Activated T-cell treated with anti-CD3 and anti-CD28 coated beads for 24 hours (primary cell): Measurements from ENCODE around the gene NEK7.

Source experiments
- DNase-seq: peaks from one replicate; pipeline ENCODE4 v3.0.0-alpha.2; 2020; ENCODE audit warnings: low read depth

Gene NEK7

DNA sequence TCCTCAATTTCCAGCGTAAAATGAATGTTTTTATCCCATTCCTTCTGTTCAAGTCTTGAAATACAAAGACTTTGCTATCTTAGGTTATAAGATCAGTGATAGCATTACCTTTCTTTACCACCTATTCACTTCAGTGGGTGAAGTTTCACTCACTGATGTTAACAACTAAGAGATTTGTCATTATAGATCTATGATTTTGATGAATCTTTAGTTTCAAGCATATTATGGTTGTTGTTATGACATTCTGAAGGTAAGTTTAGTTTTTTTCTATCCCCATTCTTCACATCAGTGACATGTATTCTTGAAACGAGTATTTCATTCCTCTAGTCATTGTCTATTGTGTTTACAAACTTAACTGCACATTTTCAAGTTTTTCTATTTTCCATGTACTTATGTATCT lies 201.1 kb downstream of the NEK7 start:
- no peak for DNase-seq

DNA sequence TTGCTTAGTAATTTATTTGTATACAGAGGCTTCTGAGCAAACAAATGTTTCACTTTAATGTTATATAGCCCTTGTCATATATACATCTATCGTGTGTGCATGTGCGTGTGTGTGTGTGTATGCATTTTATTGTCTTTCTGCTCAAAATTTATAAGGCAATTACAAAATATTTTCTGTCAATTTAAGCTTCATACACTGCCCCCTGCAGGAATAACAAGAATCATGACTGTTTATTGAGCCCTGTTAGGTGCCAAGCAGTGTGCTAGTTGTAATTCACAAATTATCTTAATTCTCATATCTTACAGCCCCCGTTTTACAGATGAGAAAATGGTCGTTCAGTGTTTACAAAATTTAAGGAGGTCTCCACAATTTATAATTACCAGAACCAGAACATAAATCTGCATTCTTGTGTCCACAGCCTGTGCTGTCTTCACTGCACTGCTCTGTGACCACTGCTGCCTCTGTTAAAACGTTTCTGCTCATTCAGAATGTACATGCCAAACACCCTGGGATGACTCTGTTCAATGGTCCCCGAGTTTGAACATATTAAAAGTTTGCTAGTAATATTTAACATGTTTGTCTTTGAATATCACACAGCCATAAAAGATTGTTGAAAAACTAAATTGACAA lies 202.3 kb downstream of the NEK7 start:
- DNase-seq = no peak

DNA sequence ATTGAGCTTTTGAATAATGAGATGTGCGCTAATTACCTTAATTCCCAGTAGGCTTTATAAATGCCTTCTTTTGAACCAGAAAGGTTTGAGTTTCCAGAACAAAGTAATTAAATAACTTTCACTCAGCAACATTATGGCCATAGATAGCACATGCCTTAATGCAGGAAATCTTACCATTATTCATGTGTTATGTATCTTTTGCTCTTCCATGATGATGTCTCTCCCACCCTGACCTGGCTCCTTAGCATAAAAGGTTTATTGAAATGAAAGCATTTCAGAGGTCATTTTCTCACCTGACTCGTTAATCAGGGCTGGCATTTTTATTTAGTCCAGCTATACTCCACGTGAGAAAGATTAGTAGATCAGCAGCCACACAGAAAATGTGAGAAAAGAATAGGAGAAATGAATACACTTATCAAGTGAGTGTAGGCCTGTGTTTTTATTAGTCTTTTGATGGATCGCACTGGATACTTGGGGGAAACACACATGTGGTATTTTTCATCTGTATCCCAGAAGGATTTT lies 203.5 kb downstream of the NEK7 start:
- no peak for DNase-seq

DNA sequence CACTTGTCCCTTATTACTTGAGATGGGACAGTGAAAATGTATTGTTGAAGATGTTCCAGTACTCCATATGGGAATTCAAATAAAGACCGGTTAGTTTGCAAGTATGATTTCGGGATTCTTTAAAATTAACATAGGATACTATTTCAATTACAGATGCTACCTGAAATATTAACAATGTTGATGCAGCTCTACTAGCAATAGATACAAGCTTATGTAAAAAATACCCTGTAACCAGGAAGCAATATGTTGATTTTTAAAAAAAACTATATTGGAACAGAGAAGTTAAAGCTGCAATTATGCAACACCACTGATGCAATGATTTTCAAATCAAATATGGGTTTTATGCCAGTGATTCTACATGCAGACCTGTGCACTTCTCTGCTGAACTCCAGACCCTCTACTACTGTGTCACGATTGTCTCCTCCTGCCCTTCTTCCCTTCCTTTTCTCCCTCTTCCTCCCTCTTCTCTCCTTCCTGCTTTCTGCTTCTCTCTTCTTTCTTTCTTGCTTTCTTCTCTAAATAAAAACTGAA lies 204.5 kb downstream of the NEK7 start:
- no peak for DNase-seq

DNA sequence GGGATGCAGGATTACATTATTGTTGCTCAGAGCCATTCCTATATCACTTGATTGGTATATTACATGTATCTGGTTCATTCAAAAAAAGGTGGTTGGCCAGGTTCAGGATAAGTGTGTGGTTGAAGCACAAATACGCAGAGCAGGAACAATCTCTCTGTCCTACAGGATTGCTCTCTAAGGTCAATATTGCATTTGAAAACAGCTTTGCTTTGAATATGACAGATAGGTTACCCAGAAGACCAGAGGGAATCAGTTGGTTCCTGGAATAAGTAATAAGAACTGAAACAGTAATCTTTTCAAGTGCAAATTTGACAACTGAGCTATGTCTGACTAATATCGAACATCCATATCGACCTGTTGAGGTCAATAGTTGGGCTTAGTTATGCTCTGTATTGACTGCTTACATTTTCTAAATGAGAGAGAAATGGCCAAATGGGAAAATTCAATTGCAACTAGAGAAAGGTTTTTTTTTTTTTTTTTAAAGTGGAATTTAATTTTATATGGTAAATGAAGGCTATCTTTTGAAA lies 206.9 kb downstream of the NEK7 start:
- no peak for DNase-seq

DNA sequence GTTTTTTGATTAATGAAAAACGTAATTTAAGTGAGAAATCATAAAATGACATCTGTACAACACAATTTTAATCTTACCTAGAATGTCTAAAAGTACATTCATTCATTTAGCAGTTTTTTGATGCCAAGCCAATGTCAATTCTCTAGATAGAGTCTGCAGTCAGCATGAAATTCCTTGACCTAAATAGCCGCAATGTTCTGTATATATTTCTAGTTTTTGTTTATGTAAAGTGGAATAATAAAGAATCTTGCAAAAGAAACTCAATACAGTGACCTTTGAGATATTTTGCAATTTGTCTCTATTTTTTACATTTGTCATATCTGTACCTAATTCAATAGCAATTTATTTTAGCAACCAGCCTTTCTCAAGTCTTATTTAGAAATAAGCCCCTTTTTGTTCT lies 207.7 kb downstream of the NEK7 start:
- DNase-seq = no peak

DNA sequence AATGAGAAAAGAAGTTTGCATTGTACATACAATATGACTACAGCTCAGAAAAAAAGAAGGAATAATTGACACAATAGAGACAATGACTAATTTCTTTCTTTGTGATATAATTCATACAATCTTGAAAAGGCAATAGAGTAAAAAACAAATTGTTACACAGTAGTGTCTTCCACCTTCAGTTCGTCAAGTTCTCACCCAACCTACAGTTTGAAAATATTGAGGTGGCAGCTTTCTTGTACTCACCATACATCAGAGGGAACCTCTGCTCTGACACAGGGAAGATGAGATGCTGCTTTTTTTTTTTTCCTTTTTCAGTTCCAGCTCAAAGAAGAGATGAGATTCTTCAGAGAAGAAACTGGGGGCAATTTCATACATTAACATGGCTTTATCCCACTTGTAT lies 210.5 kb downstream of the NEK7 start:
- DNase-seq = no peak

DNA sequence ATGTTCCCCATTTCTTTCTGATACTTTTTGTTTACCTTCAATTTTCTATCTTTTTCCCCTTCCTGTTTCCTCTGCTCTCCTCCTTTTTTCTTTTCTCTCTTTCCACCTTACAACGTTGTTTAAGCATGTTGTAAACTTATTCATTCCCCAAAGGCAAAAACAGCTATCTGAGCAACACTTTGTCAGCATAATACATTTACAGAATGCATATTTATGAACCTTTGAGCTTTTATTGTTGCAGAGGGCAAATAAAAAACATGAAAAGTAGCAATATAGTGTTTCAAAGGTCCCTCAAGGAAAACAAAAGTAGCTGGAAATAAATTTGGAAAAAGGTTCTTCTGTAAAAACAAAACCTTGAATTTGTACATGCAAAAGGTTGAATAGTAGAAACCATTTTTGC lies 214.2 kb downstream of the NEK7 start:
- DNase-seq = no peak
